Measurements from ENCODE around the gene ACP6. TPM values are rescaled to one million over a fixed set of nuclear protein-coding genes. Genes with fewer than 3 reads are reported as not detected.
"Not testable (repeated sequence)": the region's sequence is repeated elsewhere in the genome, so short reads cannot be mapped to it uniquely, and the experiment has no call there.

Gene ACP6
- total RNA-seq: 10 to 100 TPM; 24.5 to 31.0 TPM

- peak within 1 kb of the TSS; percentile 93 to 95 for H3K4me3 Mint-ChIP-seq
- DNase-seq (peak; percentile 89 to 92), ATAC-seq (replicated peaks in 1 of 2) (peak; percentile 97 to 98)
- peak within 1 kb of the TSS; percentile 68 for H3K27ac Mint-ChIP-seq
- H3K4me1 Mint-ChIP-seq (ENCODE audit: low read depth): peaks cover 19% of the 10 kb centered on the region
- no peaks in the 10 kb centered on the region for H3K36me3 Mint-ChIP-seq (ENCODE audit: insufficient read depth in 2 of 2)
- H3K9me3 Mint-ChIP-seq: no peaks in the 10 kb centered on the region
- H3K27me3 Mint-ChIP-seq (ENCODE audit: low read depth): no peaks in the 10 kb centered on the region
Measured at GRCh38 chr1:147670319-147671001, at the start of gene ACP6. Gene ACP6, minus strand, starts transcription at chr1:147670524. Its CDS starts 476 bp downstream, at chr1:147670048.

GRCh38 chr1:147719711-147720225 lies 49.4 kb upstream of the ACP6 start:
- DNase-seq (no peak), ATAC-seq (replicated peaks in 1 of 2) (no peak)
- H3K36me3 Mint-ChIP-seq (ENCODE audit: insufficient read depth in 2 of 2): peaks cover 0 to 5% of the 10 kb centered on the region in 2 donors
- H3K4me3 Mint-ChIP-seq: no peak overlapping the region
- H3K9me3 Mint-ChIP-seq: peaks cover 0 to 2% of the 10 kb centered on the region in 2 donors
- peaks cover 18% of the 10 kb centered on the region for H3K27me3 Mint-ChIP-seq (ENCODE audit: low read depth)
- H3K27ac Mint-ChIP-seq: no peak overlapping the region
- no peaks in the 10 kb centered on the region for H3K4me1 Mint-ChIP-seq (ENCODE audit: low read depth)

GRCh38 chr1:147719029-147719698 lies 48.8 kb upstream of the ACP6 start:
- no peak overlapping the region for H3K4me3 Mint-ChIP-seq
- peaks cover 0 to 5% of the 10 kb centered on the region in 2 donors for H3K36me3 Mint-ChIP-seq (ENCODE audit: insufficient read depth in 2 of 2)
- peaks cover 24% of the 10 kb centered on the region for H3K27me3 Mint-ChIP-seq (ENCODE audit: low read depth)
- ATAC-seq (replicated peaks in 1 of 2): no peak
- H3K4me1 Mint-ChIP-seq (ENCODE audit: low read depth): no peaks in the 10 kb centered on the region
- DNase-seq: no peak
- peaks cover 0 to 2% of the 10 kb centered on the region in 2 donors for H3K9me3 Mint-ChIP-seq
- no peak overlapping the region for H3K27ac Mint-ChIP-seq

- Mint-ChIP-seq H3K27me3 (ENCODE audit: low read depth) (peaks cover 27% of the 10 kb centered on the region), H3K27ac (no peak overlapping the region), H3K9me3 (peaks cover 0 to 2% of the 10 kb centered on the region in 2 donors), H3K36me3 (ENCODE audit: insufficient read depth in 2 of 2) (peaks cover 0 to 5% of the 10 kb centered on the region in 2 donors), H3K4me1 (ENCODE audit: low read depth) (no peaks in the 10 kb centered on the region), H3K4me3 (no peak overlapping the region)
- no peak for DNase-seq
- no peak for ATAC-seq (replicated peaks in 1 of 2)
Measured at GRCh38 chr1:147717706-147718097, 47.4 kb upstream of the ACP6 start.

- H3K4me3 Mint-ChIP-seq: no peak overlapping the region
- no peak overlapping the region for H3K27ac Mint-ChIP-seq
- H3K27me3 Mint-ChIP-seq (ENCODE audit: low read depth): peaks cover 27% of the 10 kb centered on the region
- DNase-seq (no peak), ATAC-seq (replicated peaks in 1 of 2) (peak in 1 of 2 donors; percentile 39)
- H3K4me1 Mint-ChIP-seq (ENCODE audit: low read depth): no peaks in the 10 kb centered on the region
- peaks cover 0 to 5% of the 10 kb centered on the region in 2 donors for H3K36me3 Mint-ChIP-seq (ENCODE audit: insufficient read depth in 2 of 2)
- peaks cover 0 to 2% of the 10 kb centered on the region in 2 donors for H3K9me3 Mint-ChIP-seq
Measured at GRCh38 chr1:147717051-147717705, 46.9 kb upstream of the ACP6 start.

GRCh38 chr1:147712605-147713004 lies 42.3 kb upstream of the ACP6 start:
- Mint-ChIP-seq H3K27ac (no peak overlapping the region), H3K4me1 (ENCODE audit: low read depth) (no peaks in the 10 kb centered on the region), H3K4me3 (no peak overlapping the region), H3K27me3 (ENCODE audit: low read depth) (peaks cover 25% of the 10 kb centered on the region), H3K36me3 (ENCODE audit: insufficient read depth in 2 of 2) (no peaks in the 10 kb centered on the region), H3K9me3 (no peaks in the 10 kb centered on the region)
- DNase-seq (no peak), ATAC-seq (replicated peaks in 1 of 2) (no peak)

- ATAC-seq (replicated peaks in 1 of 2) (peak; percentile 85 to 91), DNase-seq (peak; percentile 64 to 65)
- H3K27ac Mint-ChIP-seq: no peak overlapping the region
- no peaks in the 10 kb centered on the region for H3K36me3 Mint-ChIP-seq (ENCODE audit: insufficient read depth in 2 of 2)
- H3K27me3 Mint-ChIP-seq (ENCODE audit: low read depth): peaks cover 17% of the 10 kb centered on the region
- peak overlapping the region; percentile 36 for H3K4me3 Mint-ChIP-seq
- no peaks in the 10 kb centered on the region for H3K9me3 Mint-ChIP-seq
- peaks cover 6% of the 10 kb centered on the region for H3K4me1 Mint-ChIP-seq (ENCODE audit: low read depth)
Measured at GRCh38 chr1:147700042-147701006, 30.0 kb upstream of the ACP6 start.

- Mint-ChIP-seq H3K9me3 (no peaks in the 10 kb centered on the region), H3K4me1 (ENCODE audit: low read depth) (peaks cover 6% of the 10 kb centered on the region), H3K27ac (no peak overlapping the region), H3K27me3 (ENCODE audit: low read depth) (peaks cover 19% of the 10 kb centered on the region), H3K36me3 (ENCODE audit: insufficient read depth in 2 of 2) (no peaks in the 10 kb centered on the region), H3K4me3 (no peak overlapping the region)
- DNase-seq (no peak), ATAC-seq (replicated peaks in 1 of 2) (peak; percentile 15 to 25)
Measured at GRCh38 chr1:147699686-147700041, 29.3 kb upstream of the ACP6 start.

- ATAC-seq (replicated peaks in 1 of 2) (no peak), DNase-seq (no peak)
- Mint-ChIP-seq H3K4me3 (no peak overlapping the region), H3K36me3 (ENCODE audit: insufficient read depth in 2 of 2) (peaks cover 7 to 16% of the 10 kb centered on the region in 2 donors), H3K4me1 (ENCODE audit: low read depth) (no peaks in the 10 kb centered on the region), H3K27ac (no peak overlapping the region), H3K27me3 (ENCODE audit: low read depth) (no peaks in the 10 kb centered on the region), H3K9me3 (peaks cover 15 to 18% of the 10 kb centered on the region in 2 donors)
Measured at GRCh38 chr1:147683163-147683763, 12.9 kb upstream of the ACP6 start.

GRCh38 chr1:147680608-147681235 lies 10.4 kb upstream of the ACP6 start:
- H3K4me3 Mint-ChIP-seq; H3K27me3 Mint-ChIP-seq (ENCODE audit: low read depth); DNase-seq; H3K27ac Mint-ChIP-seq; H3K4me1 Mint-ChIP-seq (ENCODE audit: low read depth); ATAC-seq (replicated peaks in 1 of 2): not testable (repeated sequence)
- Mint-ChIP-seq H3K9me3 (peaks cover 14 to 17% of the 10 kb centered on the region in 2 donors), H3K36me3 (ENCODE audit: insufficient read depth in 2 of 2) (peaks cover 7 to 14% of the 10 kb centered on the region in 2 donors)

GRCh38 chr1:147677681-147678080 lies 7.4 kb upstream of the ACP6 start:
- not testable (repeated sequence) for H3K27me3 Mint-ChIP-seq (ENCODE audit: low read depth); DNase-seq; H3K4me1 Mint-ChIP-seq (ENCODE audit: low read depth); ATAC-seq (replicated peaks in 1 of 2); H3K27ac Mint-ChIP-seq; H3K4me3 Mint-ChIP-seq; H3K36me3 Mint-ChIP-seq (ENCODE audit: insufficient read depth in 2 of 2)
- H3K9me3 Mint-ChIP-seq: peaks cover 8 to 11% of the 10 kb centered on the region in 2 donors
